Measurements from ENCODE around the gene PCBP1. TPM values are rescaled to one million over a fixed set of nuclear protein-coding genes. Genes with fewer than 3 reads are reported as not detected.

The PCBP1 gene
- total and polyA plus RNA-seq, 12 donors = 32.8 to 511 (median 309) TPM

- Histone ChIP-seq H3K27me3 (no peaks in the 10 kb centered on the region), H3K4me3 (no peak overlapping the region), H3K4me1 (replicated peaks in 1 of 2) (peaks cover 0 to 18% of the 10 kb centered on the region in 2 donors), H3K27ac (no peak overlapping the region), H3K9me3 (replicated peaks in 1 of 3) (no peaks in the 10 kb centered on the region), H3K36me3 (replicated peaks in 1 of 2) (peaks cover 0 to 14% of the 10 kb centered on the region in 2 donors)
- intact Hi-C loops (cut with DNase I) = loop anchor here in 1 of 2 donors (10.0 kb wide), 1 partner anchor 107 kb away; no protein-coding TSS in a partner anchor
- 95 to 100% (median 99%) methylated on average over 2 of the region's 2 CpGs for WGBS, 4 donors
- TF ChIP-seq, protein P1, sequence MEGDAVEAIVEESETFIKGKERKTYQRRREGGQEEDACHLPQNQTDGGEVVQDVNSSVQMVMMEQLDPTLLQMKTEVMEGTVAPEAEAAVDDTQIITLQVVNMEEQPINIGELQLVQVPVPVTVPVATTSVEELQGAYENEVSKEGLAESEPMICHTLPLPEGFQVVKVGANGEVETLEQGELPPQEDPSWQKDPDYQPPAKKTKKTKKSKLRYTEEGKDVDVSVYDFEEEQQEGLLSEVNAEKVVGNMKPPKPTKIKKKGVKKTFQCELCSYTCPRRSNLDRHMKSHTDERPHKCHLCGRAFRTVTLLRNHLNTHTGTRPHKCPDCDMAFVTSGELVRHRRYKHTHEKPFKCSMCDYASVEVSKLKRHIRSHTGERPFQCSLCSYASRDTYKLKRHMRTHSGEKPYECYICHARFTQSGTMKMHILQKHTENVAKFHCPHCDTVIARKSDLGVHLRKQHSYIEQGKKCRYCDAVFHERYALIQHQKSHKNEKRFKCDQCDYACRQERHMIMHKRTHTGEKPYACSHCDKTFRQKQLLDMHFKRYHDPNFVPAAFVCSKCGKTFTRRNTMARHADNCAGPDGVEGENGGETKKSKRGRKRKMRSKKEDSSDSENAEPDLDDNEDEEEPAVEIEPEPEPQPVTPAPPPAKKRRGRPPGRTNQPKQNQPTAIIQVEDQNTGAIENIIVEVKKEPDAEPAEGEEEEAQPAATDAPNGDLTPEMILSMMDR (IDR thresholded peaks at IDR 0.05) = no peak
- no peak for TF ChIP-seq POLR2A (IDR thresholded peaks at IDR 0.05)
- DNase-seq = no peak
Observed at GRCh38 chr2:70042246-70042645, 45.0 kb upstream of the PCBP1 start.

DNA sequence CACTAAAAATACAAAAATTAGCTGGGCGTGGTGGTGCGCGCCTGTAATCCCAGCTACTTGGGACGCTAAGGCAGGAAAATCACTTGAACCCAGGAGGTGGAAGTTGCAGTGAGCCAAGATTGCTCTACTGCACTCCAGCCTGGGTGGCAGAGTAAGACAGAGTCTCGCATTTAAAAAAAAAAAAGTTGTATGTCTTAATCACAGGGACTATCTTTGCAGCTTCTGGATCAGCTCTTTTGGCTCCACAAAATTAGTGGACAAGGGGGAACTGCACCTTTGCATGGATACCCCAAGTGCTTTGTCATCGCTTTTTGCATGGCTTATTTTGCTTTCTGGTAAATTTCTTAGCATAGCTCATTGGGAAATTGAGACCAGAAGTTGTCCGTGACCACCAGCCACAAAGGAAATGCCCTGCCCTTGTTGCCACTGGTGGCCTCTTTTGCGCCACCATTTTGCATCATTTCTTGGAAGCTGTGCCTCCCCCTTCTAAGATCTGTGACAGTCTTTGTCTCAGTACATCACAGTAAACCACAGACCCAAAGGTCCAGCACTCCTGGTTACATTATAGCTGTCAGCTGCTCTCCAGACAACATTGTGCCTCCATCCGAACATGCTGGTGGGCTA lies 43.9 kb upstream of the PCBP1 start:
- no peak for TF ChIP-seq POLR2A (IDR thresholded peaks at IDR 0.05)
- TF ChIP-seq, protein P1 (IDR thresholded peaks at IDR 0.05) = no peak
- H3K27ac ChIP-seq = peak overlapping the region in 2 of 5 donors; percentile 19 to 55
- peaks cover 0 to 16% of the 10 kb centered on the region in 2 donors for H3K36me3 ChIP-seq (replicated peaks in 1 of 2)
- H3K9me3 ChIP-seq (replicated peaks in 1 of 3) = no peaks in the 10 kb centered on the region
- peak in 4 of 7 donors; percentile 36 to 56 (median 44) for DNase-seq
- no peaks in the 10 kb centered on the region for H3K27me3 ChIP-seq
- H3K4me3 ChIP-seq = no peak overlapping the region
- peaks cover 0 to 18% of the 10 kb centered on the region in 2 donors for H3K4me1 ChIP-seq (replicated peaks in 1 of 2)
- WGBS, 4 donors = 86 to 95% (median 90%) methylated on average over 9 of the region's 9 CpGs
- intact Hi-C loops (cut with DNase I) = loop anchor here in 1 of 2 donors (10.0 kb wide), 1 partner anchor 109 kb away; no protein-coding TSS in a partner anchor

DNA sequence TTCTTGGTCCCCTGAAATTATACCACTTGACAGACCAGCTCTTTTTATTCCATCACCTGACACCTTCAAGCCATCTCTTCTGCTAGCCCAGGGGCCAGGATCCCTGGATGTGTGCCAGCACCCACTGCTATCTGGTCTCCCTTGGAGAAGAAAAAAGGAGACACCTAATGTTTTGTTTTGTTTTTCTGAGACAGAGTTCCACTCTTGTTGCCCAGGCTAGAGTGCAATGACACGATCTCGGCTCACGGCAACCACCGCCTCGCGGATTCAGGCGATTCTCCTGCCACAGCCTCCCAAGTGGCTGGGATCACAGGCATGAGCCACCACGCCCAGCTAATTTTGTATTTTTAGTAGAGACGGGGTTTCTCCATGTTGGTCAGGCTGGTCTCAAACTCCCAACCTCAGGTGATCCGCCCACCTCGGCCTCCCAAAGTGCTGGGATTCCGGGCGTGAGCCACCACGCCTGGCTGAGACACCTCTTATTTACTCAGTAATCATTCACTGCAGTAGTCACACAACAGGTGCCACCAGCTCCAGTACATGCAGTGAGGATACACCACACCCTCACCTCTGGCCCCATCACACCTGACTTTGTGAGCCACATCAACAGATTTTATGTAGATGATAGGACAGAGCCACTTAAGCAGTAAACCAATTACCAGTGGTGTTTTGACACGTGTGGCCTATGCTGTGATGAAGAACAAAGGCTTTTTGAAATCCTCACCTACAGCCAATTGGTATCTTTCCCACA lies 42.8 kb upstream of the PCBP1 start:
- Histone ChIP-seq H3K27me3 (no peaks in the 10 kb centered on the region), H3K4me1 (replicated peaks in 1 of 2) (peaks cover 0 to 18% of the 10 kb centered on the region in 2 donors), H3K36me3 (replicated peaks in 1 of 2) (peaks cover 0 to 20% of the 10 kb centered on the region in 2 donors), H3K27ac (peak overlapping the region in 2 of 5 donors; percentile 6 to 53), H3K4me3 (no peak overlapping the region), H3K9me3 (replicated peaks in 1 of 3) (no peaks in the 10 kb centered on the region)
- TF ChIP-seq, protein P1 (IDR thresholded peaks at IDR 0.05) = no peak
- TF ChIP-seq POLR2A (IDR thresholded peaks at IDR 0.05) = no peak
- 93 to 96% (median 96%) methylated on average over 15 of the region's 15 CpGs for WGBS, 4 donors
- intact Hi-C loops (cut with DNase I) = loop anchor here in 1 of 2 donors (10.0 kb wide), 1 partner anchor 110 kb away; no protein-coding TSS in a partner anchor
- peak in 1 of 7 donors; percentile 31 for DNase-seq

- H3K4me1 ChIP-seq (replicated peaks in 1 of 2) = peaks cover 0 to 18% of the 10 kb centered on the region in 2 donors
- no peak for TF ChIP-seq POLR2A (IDR thresholded peaks at IDR 0.05)
- TF ChIP-seq, protein P1 (IDR thresholded peaks at IDR 0.05) = no peak
- 90 to 92% (median 91%) methylated on average over 6 of the region's 6 CpGs for WGBS, 4 donors
- H3K36me3 ChIP-seq (replicated peaks in 1 of 2) = peaks cover 0 to 28% of the 10 kb centered on the region in 2 donors
- no peaks in the 10 kb centered on the region for H3K9me3 ChIP-seq (replicated peaks in 1 of 3)
- intact Hi-C loops (cut with DNase I) = loop anchor here in 1 of 2 donors (10.0 kb wide), 1 partner anchor 111 kb away; no protein-coding TSS in a partner anchor
- H3K4me3 ChIP-seq = no peak overlapping the region
- peak overlapping the region in 2 of 5 donors; percentile 34 to 53 for H3K27ac ChIP-seq
- DNase-seq = no peak
- H3K27me3 ChIP-seq = no peaks in the 10 kb centered on the region
Observed at GRCh38 chr2:70045405-70045804, 41.9 kb upstream of the PCBP1 start.

Measured in adrenal gland (tissue), 12 donors.